Spleen (tissue), 7 donors: ENCODE results near the gene SIRT3.

Source experiments
- POLR2A ChIP-seq, 3 donors: fragments of 450-650 bp; IDR thresholded peaks; one replicate each; pipeline ENCODE4 v1.5.1; 2017; ENCODE audit warnings: antibody characterized with exemption in 3 of 3, mild to moderate bottlenecking in 1 of 3
- POLR2AphosphoS5 ChIP-seq, 3 donors: sonication (generic); formaldehyde crosslinking; IDR thresholded peaks; one replicate each; pipeline ENCODE4 v1.5.1; 2017; ENCODE audit warnings: antibody characterized with exemption in 3 of 3
- TF ChIP-seq, protein P1 (sequence below), 11 experiments: fragments of 200-600 bp in 7 of 11; fragments of 450-650 bp in 4 of 11; sonication (generic) in 4 of 11; IDR thresholded peaks in 8 of 11; conservative IDR thresholded peaks in 3 of 11; 1 replicate in 7 of 11; 2 replicates in 4 of 11; pipeline versions ENCODE4 v1.4.0 to v1.8.0; 2016 to 2021; ENCODE audit warnings: antibody characterized with exemption in 11 of 11, inconsistent platforms in 4 of 11, mild to moderate bottlenecking in 1 of 11
- donor health status: DM: no; HTN: no; CAD: no; lungs with moderate emphysema.
- donor health status: DM: no; HTN: no; CAD: no.
- donor health status: DM: no; HTN: no; CAD: no.

DNA sequence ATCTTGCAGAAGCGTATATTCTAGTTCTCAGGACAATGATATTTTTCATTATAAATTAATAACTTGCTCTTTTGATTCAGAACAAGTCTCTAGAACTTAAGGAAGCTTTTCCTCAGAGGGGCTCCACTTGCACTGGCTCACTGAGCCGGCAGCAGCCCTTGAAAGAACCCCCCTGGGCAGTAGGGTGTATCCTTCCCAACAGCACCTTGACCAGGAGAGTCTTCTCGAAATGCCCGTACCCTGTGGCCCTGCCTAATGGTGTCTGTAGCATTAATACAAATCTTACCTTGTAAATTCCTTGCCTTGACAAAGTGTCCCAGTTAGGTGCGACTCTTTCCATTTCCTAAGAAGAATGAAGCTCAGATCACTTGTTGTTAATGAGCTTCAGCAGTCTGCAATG lies 14.1 kb upstream of the SIRT3 start:
- TF ChIP-seq, protein P1, sequence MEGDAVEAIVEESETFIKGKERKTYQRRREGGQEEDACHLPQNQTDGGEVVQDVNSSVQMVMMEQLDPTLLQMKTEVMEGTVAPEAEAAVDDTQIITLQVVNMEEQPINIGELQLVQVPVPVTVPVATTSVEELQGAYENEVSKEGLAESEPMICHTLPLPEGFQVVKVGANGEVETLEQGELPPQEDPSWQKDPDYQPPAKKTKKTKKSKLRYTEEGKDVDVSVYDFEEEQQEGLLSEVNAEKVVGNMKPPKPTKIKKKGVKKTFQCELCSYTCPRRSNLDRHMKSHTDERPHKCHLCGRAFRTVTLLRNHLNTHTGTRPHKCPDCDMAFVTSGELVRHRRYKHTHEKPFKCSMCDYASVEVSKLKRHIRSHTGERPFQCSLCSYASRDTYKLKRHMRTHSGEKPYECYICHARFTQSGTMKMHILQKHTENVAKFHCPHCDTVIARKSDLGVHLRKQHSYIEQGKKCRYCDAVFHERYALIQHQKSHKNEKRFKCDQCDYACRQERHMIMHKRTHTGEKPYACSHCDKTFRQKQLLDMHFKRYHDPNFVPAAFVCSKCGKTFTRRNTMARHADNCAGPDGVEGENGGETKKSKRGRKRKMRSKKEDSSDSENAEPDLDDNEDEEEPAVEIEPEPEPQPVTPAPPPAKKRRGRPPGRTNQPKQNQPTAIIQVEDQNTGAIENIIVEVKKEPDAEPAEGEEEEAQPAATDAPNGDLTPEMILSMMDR (IDR thresholded peaks at IDR 0.05 in 8 of 11, conservative IDR thresholded peaks at IDR 0.05 in 3 of 11): no peak
- TF ChIP-seq POLR2AphosphoS5 (IDR thresholded peaks at IDR 0.05) (no peak), POLR2A (IDR thresholded peaks at IDR 0.05) (no peak)
